GM21526 (cell line): ENCODE measurements around the gene MRPS21.
"Not testable (repeated sequence)": the region's sequence is repeated elsewhere in the genome, so short reads cannot be mapped to it uniquely, and the experiment has no call there.

Experiments
- ATAC-seq: cut with Tn5 transposase; IDR thresholded peaks from one replicate; pipeline ENCODE4 v1.9.1; 2021; ENCODE audit warnings: moderate library complexity; ENCODE audit not compliant: unreplicated experiment, low FRiP score

MRPS21 gene

DNA sequence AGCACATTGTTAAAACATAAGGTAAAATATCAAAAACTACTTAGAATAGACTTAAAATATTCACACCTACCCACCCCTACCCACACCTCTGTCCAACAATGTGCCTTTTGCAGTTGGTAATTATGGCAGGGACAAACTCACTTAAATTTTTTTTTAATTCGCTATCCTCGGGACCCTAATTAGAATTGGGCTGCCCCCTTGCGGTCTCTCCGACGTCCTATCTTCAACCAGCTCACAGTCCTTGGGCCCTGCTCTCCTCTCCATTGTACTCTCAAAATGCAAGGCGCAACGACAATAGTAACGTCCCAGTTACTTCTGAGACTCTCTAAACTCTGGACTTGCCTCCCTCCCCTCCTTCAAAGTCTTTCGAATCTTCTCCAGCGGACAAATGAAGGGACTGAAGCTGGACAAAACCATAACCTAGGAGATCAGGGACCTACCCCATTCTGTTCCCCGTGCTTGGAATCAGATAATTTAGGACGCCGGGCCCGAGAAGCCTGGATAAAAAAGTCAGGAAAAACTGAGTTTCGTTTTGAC, 12.4 kb upstream of the MRPS21 start:
- ATAC-seq = no peak

DNA sequence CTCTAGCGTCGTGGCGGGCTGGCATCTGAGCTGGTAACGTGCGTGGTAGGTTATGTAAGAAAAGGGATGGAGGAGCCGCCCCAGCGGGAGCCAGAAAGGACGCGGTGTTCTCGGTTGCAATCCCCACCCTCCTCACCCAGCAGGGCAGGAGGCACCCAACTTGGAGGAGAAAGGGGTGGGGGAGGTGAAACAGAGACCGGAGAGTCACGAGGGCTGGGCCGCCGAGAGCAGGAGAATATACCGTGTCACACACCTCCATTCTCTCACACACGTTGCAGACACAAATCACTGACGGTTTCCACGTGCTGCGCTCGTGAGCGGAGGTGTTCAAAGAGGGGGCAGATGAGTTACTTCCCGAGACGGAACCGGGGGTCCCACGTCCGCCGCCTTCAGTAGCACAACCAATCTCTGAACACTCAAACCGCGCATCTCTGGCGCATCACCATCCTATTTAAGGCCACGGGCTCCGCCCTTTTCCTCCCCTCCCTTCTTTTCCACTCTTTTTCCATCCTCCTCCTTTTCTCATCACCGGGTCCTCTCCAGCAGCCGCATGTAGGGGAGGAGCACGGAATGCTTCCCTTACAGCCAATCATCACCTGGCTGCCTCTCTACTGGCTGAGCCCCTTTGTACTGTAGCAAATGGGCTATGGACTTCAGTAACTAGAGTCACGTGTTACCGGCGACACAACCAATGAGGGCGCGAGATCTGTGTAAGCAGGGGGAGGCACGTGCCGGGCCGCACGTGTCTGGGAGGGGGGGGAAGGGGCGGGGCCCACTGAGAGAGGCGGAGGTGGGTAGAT, 11.7 kb upstream of the MRPS21 start, which contains the start of gene CIART:
Gene CIART (plus strand): TSS at position 797 of the 800 bp plus-strand sequence. CDS start 714 bp downstream, outside the sequence.
- no peak for ATAC-seq

DNA sequence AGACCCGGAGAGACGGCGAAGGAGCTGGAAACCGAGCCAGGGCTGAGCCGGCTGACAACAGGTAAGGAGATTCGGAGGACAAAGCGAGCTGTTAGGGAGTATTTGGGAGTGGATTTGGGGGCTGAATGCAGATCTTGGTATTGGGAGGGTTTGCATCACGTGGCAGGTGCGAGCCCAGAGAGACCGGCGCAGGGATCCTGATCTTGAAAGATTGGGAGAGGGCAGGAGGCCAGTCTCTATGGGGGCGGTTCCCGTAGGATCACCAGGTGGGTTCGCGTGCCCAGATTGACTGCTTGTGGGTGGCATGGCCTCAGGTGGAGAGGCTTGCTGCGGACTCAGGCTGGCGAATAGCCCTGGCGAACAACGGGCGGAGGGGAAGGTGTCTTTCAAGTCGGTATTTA, 11.1 kb upstream of the MRPS21 start:
- no peak for ATAC-seq

DNA sequence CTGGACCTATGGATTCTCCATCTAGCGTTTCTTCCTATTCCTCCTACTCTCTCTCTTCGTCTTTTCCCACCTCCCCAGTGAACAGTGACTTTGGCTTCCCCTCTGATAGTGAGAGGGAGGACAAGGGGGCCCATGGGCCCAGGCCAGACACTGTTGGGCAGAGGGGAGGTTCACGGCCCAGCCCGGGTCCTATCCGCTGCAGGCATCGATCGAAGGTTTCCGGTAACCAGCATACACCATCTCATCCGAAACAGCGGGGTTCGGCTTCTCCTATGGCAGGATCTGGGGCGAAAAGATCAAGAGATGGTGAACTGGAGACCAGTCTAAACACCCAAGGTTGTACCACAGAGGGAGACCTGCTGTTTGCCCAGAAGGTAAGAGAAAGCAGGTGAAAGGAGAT, 10.4 kb upstream of the MRPS21 start:
- no peak for ATAC-seq

DNA sequence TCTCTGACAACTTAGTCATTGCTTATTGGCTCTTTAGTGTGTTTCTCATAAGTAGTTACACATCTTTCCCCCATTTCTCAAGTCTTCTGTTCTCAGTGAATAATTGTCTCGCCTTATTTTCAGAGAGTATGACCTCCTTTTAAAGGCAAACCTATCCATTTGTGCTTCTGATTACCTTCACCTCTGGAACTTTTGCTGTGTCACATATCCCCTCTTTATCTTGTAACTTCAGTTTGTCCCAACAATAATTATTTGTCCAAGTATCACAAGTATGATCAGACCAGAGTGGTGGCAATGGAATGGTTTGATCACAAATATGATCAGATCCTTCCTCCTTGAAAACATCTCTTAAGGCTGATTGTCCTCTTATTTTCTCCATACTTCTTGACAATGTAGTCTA, 5.3 kb upstream of the MRPS21 start:
- no peak for ATAC-seq

DNA sequence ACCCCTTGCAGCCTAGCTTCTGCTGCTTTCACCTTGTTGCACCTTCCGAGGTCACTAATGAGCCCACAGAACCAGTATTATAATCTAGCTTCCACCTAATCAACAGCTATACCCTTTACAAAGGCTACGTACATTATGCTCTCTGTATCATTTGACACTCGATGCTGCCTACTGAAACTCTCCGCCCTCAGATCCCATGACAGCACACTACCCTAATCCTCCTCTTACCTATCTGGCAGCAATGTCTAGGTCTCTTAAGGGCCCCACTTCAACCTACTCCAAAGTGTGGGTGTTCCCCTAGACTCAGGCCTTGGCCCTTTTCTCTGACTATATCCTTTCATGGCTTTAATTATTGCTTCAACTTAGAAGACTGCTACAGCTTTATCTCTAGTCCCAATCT, 4.8 kb upstream of the MRPS21 start:
- no peak for ATAC-seq

DNA sequence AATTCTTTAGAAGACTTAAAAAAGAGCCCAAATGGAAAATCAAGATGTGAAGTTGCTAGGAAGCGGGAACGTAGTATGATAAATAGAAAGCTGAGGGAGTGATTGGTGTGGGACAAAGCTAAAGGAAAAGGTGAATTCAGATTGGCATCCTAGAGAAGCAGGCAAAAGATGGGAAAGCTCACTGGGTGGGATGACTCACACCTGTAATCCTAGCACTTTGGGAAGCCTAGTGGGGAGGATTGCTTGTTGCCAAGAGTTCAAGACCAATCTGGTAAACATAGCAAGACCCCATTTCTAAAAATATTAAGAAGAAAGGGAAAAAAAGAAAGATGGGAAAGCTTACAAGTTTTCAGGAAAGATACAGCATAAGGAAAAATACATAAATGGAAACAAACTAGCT, 1.8 kb downstream of the MRPS21 start:
- no peak for ATAC-seq

DNA sequence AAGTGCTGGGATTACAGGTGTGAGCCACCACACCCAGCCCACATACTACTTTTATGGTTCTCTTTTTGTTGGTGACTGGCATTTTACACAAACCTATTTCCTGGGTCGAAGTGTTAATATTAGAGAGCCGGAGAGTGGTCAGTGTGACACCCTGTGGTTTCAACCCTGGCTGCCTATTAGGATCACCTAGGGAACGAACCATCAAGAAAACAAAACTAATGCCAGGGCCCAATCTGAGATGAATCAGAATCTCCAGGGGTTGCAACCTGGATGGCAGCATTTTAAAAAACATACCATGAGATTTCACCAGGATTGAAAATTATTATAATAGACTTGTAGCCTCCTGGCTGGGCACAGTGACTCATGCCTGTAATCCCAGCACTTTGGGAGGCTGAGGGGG, 6.1 kb downstream of the MRPS21 start:
- ATAC-seq = no peak

DNA sequence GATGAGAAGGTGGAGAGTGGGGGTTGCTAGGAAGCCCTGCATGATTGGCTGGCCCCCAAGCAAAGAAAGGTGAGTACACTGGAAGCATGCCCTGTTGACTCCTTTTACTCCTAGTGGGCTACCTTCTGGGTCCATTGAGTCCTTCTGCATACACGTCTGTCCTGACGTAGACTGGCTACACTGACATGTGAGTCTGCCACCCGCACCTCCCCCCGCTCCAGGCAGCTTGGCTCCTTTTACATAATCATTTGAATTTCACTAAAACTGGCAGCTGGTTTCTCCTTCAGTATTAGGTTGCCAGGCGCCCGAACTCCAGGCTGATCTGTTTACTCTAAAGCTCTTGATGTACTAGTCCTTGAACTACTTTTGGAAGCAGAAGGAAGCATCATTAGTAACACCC, 8.7 kb downstream of the MRPS21 start:
- no peak for ATAC-seq

DNA sequence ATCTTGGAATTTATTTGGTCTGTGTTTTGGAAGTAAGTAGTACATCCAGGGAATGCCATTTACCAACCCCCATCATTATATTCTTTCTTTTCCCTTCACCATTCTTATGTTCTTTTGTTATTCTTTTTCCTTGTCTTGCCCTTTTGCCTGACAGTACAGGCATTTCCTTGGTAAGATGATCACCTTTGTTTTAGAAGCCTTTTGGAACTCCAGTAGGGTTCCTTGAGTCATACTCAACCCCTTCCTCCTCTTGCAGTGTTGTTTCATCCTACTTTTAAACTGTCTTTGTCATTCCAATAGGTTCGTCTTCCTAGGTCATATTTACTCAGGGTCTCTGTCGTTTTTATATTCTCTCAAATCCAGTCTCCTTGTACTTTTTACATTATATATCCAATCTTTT, 9.2 kb downstream of the MRPS21 start:
- no peak for ATAC-seq

DNA sequence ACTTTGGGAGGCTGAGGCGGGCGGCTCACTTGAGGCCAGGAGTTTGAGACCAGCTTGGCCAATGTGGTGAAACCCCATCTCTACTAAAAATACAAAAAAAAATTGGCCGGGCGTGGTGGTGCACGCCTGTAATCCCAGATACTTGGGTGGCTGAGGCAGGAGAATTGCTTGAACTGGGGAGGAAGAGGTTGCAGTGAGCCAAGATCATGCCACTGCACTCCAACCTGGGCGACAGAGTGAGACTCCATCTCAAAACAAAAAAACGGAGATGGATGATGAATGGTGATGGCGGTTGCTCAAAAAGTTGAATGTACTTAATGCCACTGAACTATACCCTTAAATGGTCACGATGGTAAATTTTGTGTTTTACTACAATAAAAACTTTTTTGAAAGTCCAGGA, 14.9 kb downstream of the MRPS21 start:
- ATAC-seq = not testable (repeated sequence)

DNA sequence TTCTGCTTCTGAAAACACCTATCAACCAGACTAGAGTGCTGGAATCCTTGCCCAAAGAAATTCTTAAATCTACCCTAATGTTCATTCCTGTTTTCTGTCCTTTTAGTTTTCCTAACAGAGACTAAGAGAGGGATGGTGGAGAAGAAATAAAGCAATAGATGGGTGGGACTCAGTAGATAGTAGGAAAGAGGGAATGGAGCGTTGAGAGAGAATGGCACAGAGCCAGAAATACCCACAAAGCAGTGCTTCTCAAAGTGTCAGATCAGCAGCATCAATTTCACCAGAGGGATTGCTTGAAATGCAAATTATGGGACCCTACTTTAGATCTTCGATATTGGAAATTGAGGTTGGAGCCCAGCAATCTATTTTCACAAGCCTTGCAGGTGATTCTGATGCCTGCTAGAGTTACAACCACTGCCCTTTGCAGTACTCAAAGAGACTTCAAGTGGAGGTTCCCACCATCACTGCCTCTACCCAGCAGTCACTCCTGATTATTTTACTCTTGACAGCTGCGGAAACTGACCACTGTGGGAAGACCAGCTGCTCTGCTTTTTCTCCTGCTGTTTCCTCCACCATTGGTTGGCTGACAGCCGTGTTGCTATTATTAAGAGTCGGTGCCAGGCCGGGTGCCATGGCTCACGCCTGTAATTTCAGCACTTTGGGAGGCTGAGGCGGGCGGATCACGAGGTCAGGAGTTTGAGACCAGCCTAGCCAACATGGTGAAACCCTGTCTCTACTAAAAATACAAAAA, 16.3 kb downstream of the MRPS21 start:
- no peak for ATAC-seq

DNA sequence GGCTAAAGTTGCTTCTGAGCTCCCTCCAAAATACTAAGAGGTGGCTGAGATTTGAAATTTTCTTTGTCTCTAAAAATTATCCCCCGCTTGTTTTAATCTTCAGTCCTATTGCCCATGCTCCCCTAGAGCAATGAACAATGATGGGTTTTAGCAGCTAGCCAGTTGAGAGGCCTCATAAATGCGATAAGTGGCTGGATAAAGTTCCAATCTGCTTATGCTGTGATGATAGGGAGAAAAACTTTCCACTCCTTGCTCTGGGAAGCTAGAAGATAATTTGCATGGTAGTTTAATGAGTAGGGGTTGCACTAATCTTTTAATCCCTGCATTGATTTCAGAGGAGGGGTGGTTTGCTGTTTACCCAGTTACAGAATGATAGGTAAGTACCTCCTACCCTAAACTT, 18.1 kb downstream of the MRPS21 start:
- no peak for ATAC-seq

DNA sequence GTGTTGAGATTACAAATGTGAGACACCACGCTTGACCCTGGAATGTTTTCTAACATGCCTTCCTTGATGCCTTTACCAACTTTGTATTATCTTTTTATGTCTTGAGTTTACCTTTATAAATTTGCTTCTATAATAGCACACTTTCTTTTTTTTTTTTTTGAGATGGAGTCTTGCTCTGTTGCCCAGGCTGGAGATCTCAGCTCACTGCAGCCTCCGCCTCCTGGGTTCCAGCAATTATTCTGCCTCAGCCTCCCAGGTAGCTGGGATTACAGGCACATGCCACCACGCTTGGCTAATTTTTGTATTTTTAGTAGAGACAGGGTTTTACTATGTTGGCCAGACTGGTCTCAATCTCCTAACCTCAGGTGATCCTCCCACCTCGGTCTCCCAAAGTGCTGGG, 21.0 kb downstream of the MRPS21 start:
- ATAC-seq = not testable (repeated sequence)

DNA sequence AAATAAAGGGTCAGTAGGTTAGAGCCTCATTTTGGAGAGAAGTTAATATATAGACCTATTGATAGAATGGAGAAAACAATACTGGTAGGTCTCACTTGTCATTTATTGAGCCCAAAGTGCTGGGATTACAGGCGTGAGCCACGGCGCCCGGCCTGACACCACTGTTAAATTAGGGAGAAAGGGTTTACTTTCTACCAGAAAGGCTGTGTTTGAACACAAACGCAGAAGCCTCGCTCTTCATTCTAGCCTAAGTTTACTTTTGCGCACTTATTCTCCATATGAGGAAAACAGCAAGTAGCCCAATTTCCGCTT, 27.0 kb downstream of the MRPS21 start:
- ATAC-seq = no peak

DNA sequence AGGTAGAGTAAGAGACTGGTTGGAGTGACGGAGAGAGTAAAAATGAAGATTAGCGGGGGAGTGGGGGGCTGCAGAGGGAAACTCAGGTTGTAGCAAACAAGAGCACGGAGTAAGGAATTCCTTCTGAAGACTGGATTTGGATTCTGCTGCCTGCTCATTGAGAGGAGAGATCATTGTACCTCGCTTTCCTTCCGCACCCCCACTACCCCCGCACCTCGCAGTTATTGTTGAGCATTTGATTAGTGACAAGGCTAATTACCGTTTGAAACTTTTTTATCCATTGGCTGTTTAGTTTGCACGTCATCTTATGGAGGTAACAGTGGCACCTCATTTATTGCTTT, 28.1 kb downstream of the MRPS21 start:
- ATAC-seq = no peak

DNA sequence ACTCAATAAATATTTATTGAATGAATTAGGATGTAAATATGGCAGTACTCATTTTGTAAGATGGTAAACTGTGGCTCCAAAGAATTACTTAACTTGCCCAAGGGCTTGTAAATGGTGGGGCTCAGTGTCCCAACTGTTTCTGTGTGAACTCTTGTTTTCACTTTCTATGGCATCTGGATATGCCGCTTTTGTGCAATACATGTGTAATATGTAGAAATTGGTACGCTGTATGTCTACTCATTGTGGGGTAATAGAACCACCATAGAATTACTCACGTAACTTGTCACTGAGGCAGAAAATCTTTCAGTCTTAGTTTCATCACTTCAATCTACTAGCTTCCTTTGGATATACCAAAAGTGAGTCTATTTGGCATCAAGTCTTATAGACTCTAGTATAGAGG, 28.6 kb downstream of the MRPS21 start:
- ATAC-seq = no peak

DNA sequence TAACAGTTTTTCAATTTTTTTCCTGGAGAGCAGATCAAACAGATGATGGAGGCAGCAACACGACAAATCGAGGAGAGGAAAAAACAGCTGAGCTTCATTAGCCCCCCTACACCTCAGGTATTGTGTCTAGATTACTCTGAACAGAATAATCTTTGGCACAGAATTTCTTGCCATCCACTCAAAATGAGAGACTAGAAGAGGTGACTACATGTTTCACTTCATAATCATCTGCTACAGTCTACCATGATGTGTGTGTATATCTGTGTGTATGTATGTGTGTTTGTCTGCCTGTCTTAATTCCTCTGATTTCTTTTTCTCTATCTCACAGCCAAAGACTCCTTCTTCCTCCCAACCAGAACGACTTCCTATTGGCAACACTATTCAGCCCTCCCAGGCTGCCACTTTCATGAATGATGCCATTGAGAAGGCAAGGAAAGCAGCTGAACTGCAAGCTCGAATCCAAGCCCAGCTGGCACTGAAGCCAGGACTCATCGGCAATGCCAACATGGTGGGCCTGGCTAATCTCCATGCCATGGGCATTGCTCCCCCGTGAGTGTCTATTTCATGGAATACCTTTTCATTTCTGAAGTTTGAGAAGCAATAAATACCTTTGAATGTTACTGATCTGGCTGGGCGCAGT, 39.1 kb downstream of the MRPS21 start:
- no peak for ATAC-seq

DNA sequence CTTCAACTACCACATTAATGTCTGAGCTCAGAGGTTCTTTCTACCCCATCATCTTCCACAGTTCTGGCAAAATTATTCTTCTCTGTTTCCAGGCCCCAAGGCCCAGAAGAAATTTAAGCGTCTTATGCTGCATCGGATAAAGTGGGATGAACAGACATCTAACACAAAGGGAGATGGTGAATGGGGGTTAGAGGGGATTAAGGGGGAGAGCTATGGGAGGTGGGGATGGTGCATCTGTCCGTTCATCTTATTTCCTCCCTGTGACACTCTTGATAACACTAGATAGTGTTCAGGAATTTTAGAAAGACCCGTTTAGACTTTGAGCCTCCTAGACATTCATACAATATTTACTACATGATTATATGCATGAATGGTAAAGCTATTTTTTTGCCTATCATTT, 52.7 kb downstream of the MRPS21 start:
- ATAC-seq = no peak

DNA sequence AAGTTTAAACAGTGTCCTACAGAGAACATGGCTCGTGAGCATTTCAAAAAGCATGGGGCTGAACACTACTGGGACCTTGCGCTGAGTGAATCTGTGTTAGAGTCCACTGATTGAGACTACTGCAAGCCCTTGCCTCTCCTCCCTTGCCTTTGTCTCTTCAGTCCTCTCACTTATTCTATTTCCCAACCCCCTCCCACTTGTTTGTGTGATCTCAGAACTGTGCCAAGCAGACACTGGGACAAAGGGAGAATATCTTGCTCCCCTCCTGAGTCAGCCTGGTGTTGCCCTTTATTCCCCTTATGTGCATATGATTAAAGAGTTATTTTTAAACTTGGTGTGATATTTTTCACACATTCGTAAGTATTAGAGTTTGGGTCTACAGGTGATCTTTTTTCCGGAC, 59.2 kb downstream of the MRPS21 start:
- ATAC-seq = no peak
